ENCODE results near the gene OPHN1. TPM values are rescaled to one million over a fixed set of nuclear protein-coding genes. Genes with fewer than 3 reads are reported as not detected.
A peak's percentile ranks its signal among the peaks of the same experiment; 100 is the strongest.
"Not testable (repeated sequence)": the region's sequence is repeated elsewhere in the genome, so short reads cannot be mapped to it uniquely, and the experiment has no call there.

OPHN1 gene
- total and polyA plus RNA-seq, 2 donors = 4.3 to 19.6 TPM

DNA sequence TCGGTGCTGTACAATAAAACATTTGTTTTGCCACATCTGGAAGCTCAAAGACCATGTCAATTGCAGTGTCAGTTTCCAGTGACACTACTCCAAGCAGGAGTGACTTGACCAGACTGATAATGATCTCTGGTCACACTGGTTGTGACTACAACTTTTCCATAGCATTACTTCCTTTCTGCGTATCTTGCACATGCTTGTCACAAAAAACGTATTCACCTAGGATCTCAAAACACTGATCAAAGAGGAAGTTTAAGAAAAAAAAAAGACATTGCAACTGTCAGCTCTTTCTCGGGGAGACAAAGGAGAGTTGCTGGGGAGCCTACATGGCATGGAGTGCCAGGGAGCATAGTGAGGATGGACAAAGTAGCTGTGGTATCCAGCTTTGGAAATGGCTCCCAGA, 60.6 kb downstream of the OPHN1 start:
- Histone ChIP-seq H3K4me1 (ENCODE audit: insufficient read depth) (no peaks in the 10 kb centered on the region), H3K36me3 (ENCODE audit: insufficient read depth) (no peaks in the 10 kb centered on the region), H3K4me3 (ENCODE audit: low read depth, low read length) (no peak overlapping the region), H3K27ac (ENCODE audit: low read depth) (no peak overlapping the region)
- DNase-seq (ENCODE audit: extremely low spot score) = no peak
- 69% methylated on average over 4 of the region's 4 CpGs for WGBS

DNA sequence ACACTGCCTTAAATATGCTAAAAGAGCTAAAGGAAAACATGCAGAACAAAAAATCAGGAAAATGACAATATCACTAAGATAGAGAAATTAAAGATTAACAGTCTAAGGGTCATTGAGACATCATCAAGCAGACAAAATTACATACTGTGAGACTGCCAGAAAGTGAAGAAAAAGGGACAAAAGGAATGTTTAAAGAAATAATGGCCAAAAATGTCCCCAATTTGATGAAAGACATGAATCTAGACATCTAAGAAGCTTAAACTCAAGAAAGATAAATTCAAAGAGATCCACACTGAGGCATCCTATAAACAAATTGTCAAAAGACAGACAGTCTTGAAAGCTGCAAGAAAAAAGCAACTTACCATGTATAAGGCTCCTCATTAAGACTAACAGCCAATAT, 63.7 kb downstream of the OPHN1 start:
- DNase-seq (ENCODE audit: extremely low spot score) = no peak

DNA sequence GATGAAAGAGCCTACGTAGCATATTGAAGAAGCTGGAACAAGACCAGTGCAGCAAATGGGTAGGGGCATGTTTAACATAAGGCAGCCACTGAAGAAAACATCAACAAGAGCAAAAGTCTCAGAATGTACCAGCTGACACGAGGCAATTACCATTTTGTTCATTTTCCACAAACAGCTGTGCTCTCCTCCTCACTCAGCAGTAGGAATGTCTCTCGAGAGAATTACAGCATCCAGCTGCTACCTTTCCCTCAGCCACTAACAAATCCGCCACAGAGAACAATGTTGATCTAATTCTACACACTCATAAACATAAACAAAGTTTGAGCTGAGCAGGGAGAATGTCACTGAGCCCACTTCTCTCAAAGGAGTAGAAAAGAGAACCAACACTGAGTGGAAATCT, 68.0 kb downstream of the OPHN1 start:
- Histone ChIP-seq H3K4me1 (ENCODE audit: insufficient read depth) (no peaks in the 10 kb centered on the region), H3K27ac (ENCODE audit: low read depth) (no peak overlapping the region), H3K36me3 (ENCODE audit: insufficient read depth) (no peaks in the 10 kb centered on the region), H3K4me3 (ENCODE audit: low read depth, low read length) (no peak overlapping the region)
- no peak for DNase-seq (ENCODE audit: extremely low spot score)
- 57% methylated on average over 4 of the region's 4 CpGs for WGBS

More for the DNA sequence above, 63.7 kb downstream of the OPHN1 start:
- H3K4me3 ChIP-seq (ENCODE audit: low read depth, low read length) = no peak overlapping the region
- H3K36me3 ChIP-seq (ENCODE audit: insufficient read depth) = no peaks in the 10 kb centered on the region
- no peaks in the 10 kb centered on the region for H3K4me1 ChIP-seq (ENCODE audit: insufficient read depth)
- H3K27ac ChIP-seq (ENCODE audit: low read depth) = no peak overlapping the region

DNA sequence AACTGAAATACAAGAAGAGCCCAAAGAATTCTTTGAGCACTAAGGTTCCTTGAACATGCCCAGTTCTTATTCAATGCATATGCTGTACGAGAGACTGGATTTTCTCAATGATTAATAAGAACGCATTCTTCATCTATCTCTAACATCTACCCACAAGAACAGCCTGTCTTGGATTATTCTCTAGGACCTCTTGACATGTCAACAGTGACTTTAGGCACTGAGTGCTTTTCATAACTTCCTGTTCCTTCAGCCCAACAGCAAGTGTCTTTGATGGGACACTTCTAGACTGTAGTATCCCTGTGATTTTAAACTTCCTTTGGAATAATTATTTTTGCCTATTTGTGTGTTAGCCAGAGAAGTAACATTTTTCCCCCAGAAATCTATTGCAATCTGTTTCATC, 69.3 kb downstream of the OPHN1 start:
- WGBS = 80% methylated on average over 2 of the region's 2 CpGs
- Histone ChIP-seq H3K27ac (ENCODE audit: low read depth) (no peak overlapping the region), H3K4me3 (ENCODE audit: low read depth, low read length) (no peak overlapping the region)

DNA sequence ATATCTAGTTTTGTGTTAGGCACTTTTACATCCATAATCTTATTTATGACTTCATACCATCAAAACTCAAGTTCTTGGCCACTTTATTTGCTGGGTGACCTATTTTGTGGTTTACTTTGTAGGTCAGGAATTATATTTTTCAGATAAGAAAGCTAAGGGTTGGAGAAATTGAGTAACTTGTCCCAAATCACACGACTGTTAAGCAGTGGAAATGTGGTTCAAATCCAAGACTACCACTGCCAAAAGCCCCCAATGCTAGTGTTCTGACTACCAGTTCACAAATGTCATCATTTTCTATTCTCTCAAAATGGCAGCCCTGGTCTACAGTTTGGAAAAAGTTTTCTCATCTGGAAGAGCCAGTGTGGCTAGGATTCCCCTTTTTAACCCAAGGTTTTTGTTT, 74.6 kb downstream of the OPHN1 start:
- Histone ChIP-seq H3K36me3 (ENCODE audit: insufficient read depth) (no peaks in the 10 kb centered on the region), H3K4me1 (ENCODE audit: insufficient read depth) (no peaks in the 10 kb centered on the region), H3K4me3 (ENCODE audit: low read depth, low read length) (no peak overlapping the region), H3K27ac (ENCODE audit: low read depth) (no peak overlapping the region)
- no peak for DNase-seq (ENCODE audit: extremely low spot score)
- 44% methylated on average over 1 of the region's 1 CpG for WGBS

More for the DNA sequence above, 69.3 kb downstream of the OPHN1 start:
- DNase-seq (ENCODE audit: extremely low spot score) = no peak
- H3K36me3 ChIP-seq (ENCODE audit: insufficient read depth) = no peaks in the 10 kb centered on the region
- no peaks in the 10 kb centered on the region for H3K4me1 ChIP-seq (ENCODE audit: insufficient read depth)

DNA sequence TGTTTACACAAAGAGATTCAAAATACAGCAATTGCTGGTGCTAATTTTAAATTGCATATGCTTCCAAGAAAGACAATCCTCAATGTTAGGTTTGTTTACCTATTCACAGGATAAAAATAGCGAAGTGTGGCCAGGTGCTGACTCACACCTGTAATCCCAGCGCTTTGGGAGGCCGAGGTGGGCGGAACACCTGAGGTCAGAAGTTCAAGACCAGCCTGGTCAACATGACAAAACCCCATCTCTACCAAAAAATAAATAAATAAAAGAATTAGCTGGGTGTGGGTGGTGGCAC, 77.7 kb downstream of the OPHN1 start:
- DNase-seq (ENCODE audit: extremely low spot score) = no peak
- no peaks in the 10 kb centered on the region for H3K4me1 ChIP-seq (ENCODE audit: insufficient read depth)
- no peak overlapping the region for H3K4me3 ChIP-seq (ENCODE audit: low read depth, low read length)
- WGBS = 47% methylated on average over 4 of the region's 4 CpGs
- H3K27ac ChIP-seq (ENCODE audit: low read depth) = no peak overlapping the region
- H3K36me3 ChIP-seq (ENCODE audit: insufficient read depth) = no peaks in the 10 kb centered on the region

DNA sequence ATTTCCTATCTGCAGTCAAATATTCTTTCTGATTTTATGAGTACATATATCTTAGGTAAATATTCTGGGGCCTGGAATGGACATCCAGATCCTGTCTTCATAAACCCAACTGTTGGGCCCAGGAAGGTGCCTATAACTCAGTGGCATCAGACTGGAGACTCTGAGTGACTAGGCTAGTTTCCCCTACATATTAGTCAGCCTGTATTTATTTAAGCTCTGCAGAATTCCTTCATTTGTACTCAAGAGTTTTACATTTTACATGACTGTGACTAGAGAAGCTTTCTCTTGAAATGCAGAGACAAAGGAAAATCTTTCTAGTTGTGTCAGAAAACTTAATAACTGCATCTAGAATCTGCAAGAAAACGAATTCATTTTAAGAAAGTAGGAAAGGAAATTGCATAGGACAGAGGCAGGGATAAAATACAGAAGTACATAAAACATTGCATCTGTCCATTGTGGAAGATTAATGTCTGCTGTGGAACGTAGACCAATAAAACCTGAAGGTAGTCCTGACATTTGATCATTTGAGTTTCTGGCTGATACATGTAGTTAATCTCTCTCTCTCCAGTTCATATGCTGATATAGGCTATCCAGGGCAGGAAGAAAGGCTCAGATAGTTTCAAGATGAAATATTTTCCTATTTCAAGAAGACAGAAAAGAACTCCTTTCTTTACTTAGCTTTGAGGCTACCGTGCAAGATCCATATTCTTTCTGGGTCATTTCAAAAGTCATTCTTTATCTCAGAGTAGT, 78.2 kb downstream of the OPHN1 start:
- DNase-seq (ENCODE audit: extremely low spot score) = no peak
- Histone ChIP-seq H3K4me3 (ENCODE audit: low read depth, low read length) (no peak overlapping the region), H3K27ac (ENCODE audit: low read depth) (no peak overlapping the region), H3K36me3 (ENCODE audit: insufficient read depth) (no peaks in the 10 kb centered on the region), H3K4me1 (ENCODE audit: insufficient read depth) (no peaks in the 10 kb centered on the region)
- WGBS = 34% methylated on average over 3 of the region's 3 CpGs

DNA sequence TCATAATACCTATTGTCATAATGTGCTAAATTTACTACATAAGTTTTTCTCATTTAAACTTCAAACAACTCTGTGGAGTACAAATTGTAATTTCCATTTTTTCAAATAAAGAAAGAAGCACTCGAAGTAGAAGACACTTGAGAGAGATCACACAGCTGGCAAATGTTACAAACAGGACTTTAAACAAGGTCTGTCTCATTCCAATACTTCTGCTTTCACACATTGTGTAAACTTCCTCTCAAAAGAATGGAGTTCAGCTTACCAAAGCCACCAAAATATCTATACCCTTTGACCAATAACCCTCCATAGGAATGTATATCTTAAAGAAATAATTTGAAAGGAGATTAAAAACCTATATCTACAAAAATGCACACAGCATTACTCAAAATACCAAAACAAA, 88.3 kb downstream of the OPHN1 start:
- Histone ChIP-seq H3K36me3 (ENCODE audit: insufficient read depth) (no peaks in the 10 kb centered on the region), H3K4me3 (ENCODE audit: low read depth, low read length) (no peak overlapping the region), H3K27ac (ENCODE audit: low read depth) (no peak overlapping the region), H3K4me1 (ENCODE audit: insufficient read depth) (no peaks in the 10 kb centered on the region)
- WGBS = 19% methylated on average over 1 of the region's 1 CpG
- DNase-seq (ENCODE audit: extremely low spot score) = no peak

DNA sequence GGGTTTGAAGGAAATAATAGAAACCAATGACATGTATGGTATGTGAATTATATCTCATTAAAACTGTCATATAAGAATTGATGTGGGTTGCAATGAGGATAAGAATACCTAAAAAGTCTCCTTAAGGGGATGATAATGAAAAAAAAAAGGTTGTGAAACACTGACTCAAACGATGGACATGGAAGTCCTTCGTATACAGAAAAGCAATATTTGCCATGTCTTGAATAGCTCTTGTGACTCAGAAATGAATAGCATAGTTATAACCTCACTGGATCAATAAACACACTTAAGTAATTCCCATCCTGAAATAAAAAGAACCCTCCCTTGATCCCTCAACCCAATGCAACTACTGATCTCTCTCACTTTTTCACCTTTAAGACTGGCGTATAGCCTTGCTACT, 89.7 kb downstream of the OPHN1 start:
- 86% methylated on average over 3 of the region's 3 CpGs for WGBS
- no peak overlapping the region for H3K4me3 ChIP-seq (ENCODE audit: low read depth, low read length)
- H3K4me1 ChIP-seq (ENCODE audit: insufficient read depth) = no peaks in the 10 kb centered on the region
- DNase-seq (ENCODE audit: extremely low spot score) = no peak
- H3K36me3 ChIP-seq (ENCODE audit: insufficient read depth) = no peaks in the 10 kb centered on the region
- H3K27ac ChIP-seq (ENCODE audit: low read depth) = no peak overlapping the region

DNA sequence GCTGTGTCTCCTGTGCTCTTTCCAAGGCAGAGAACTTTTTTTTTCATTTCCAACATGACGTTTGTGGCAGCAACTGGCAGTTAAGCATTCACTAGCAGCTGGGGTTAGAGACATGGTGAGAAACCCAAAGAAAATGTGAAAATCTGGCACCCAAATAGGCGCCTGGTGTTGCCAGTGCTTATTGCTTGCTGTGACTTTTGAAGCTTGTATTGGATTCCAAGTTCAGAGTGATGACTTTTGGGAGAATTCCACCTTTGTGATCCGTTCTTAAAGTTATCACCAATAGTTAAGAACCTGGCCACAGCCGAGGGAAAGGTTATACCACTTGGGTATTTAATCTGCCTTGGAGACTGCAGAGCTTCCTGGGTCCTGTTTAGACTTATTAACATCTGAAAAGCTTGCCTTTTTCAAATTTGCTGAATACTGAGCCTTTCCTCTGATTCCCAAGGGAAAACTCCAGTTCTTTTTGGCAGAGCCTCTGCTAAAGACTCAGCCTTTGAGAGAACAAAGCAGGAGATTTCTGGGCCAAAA, 101.0 kb downstream of the OPHN1 start:
- WGBS = 43% methylated on average over 4 of the region's 4 CpGs
- DNase-seq (ENCODE audit: extremely low spot score) = peak; percentile 2
- H3K4me3 ChIP-seq (ENCODE audit: low read depth, low read length) = no peak overlapping the region
- H3K36me3 ChIP-seq (ENCODE audit: insufficient read depth) = no peaks in the 10 kb centered on the region
- H3K27ac ChIP-seq (ENCODE audit: low read depth) = no peak overlapping the region
- H3K4me1 ChIP-seq (ENCODE audit: insufficient read depth) = no peaks in the 10 kb centered on the region

DNA sequence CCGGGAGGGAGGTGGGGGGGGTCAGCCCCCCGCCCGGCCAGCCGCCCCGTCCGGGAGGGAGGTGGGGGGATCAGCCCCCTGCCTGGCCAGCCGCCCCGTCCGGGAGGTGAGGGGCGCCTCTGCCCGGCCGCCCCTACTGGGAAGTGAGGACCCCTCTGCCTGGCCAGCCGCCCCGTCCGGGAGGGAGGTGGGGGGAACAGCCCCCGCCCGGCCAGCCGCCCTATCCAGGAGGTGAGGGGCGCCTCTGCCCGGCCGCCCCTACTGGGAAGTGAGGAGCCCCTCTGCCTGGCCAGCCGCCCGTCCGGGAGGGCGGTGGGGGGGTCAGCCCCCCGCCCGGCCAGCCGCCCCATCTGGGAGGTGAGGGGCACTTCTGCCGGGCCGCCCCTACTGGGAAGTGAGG, 106.5 kb downstream of the OPHN1 start:
- 95% methylated on average over 6 of the region's 30 CpGs for WGBS
- H3K4me1 ChIP-seq (ENCODE audit: insufficient read depth); H3K27ac ChIP-seq (ENCODE audit: low read depth); H3K36me3 ChIP-seq (ENCODE audit: insufficient read depth); H3K4me3 ChIP-seq (ENCODE audit: low read depth, low read length); DNase-seq (ENCODE audit: extremely low spot score): not testable (repeated sequence)

DNA sequence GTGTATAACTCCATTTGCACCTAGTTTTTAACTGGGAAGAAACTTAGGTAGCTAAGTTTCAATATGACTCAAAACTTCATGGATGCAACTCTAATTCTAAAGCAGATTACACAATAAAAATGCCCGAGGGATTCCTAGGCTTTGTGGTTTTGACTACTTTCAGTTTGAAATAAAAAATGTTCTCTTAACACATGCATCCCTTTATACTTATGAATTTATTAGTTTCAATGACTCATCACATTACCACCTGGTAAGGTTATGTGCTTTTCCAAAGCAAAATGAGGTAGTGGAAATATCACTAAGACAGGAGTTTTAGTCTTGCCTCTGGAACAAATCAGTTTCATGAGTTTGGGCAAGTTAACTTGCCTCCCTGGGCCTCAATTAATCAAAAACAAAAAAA, 125.5 kb downstream of the OPHN1 start:
- H3K4me3 ChIP-seq (ENCODE audit: low read depth, low read length) = no peak overlapping the region
- DNase-seq (ENCODE audit: extremely low spot score) = no peak
- no peaks in the 10 kb centered on the region for H3K36me3 ChIP-seq (ENCODE audit: insufficient read depth)
- H3K27ac ChIP-seq (ENCODE audit: low read depth) = no peak overlapping the region
- H3K4me1 ChIP-seq (ENCODE audit: insufficient read depth) = no peaks in the 10 kb centered on the region
- WGBS = 31% methylated on average over 1 of the region's 1 CpG

DNA sequence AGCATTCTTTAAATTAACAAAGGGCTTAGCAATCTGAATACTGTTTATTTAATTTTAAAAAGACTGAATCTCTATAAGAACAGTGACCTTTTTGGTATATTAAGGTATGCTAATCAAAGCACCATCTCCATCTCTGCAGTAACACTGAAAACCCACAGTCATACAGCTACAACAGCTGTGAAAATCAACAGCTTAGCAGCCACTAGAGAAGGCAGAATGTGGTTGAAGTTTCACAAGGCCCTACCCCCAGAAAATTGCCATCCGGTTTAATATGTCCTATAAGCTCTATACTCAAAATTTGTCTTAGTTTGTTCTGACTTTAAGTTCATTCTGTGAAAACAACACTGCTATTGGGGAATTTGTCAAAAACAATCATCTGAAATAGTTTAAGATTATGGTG, 128.7 kb downstream of the OPHN1 start:
- Histone ChIP-seq H3K4me3 (ENCODE audit: low read depth, low read length) (no peak overlapping the region), H3K27ac (ENCODE audit: low read depth) (no peak overlapping the region), H3K36me3 (ENCODE audit: insufficient read depth) (no peaks in the 10 kb centered on the region), H3K4me1 (ENCODE audit: insufficient read depth) (no peaks in the 10 kb centered on the region)
- 93% methylated on average over 1 of the region's 1 CpG for WGBS
- DNase-seq (ENCODE audit: extremely low spot score) = no peak

DNA sequence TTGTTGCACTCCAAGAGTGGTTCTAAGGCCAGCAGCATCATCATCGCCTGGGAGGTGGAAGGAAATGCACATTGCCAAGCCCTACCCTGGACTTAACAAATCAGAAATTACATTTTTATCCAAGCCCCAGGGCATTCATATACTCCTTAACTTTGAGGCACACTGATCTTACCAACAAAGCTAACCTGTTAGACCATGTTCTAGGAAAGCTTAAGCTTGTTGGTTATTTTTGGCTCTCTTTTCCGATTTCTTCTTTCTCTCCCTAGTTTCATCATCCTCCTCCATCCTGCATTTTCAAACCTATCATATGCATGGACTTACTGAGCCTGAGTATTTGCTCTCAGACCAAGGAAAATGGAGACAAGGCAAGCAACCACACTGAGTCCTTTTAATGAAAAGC, 133.4 kb downstream of the OPHN1 start:
- WGBS = 86% methylated on average over 2 of the region's 2 CpGs
- H3K36me3 ChIP-seq (ENCODE audit: insufficient read depth) = no peaks in the 10 kb centered on the region
- H3K4me3 ChIP-seq (ENCODE audit: low read depth, low read length) = no peak overlapping the region
- H3K4me1 ChIP-seq (ENCODE audit: insufficient read depth) = no peaks in the 10 kb centered on the region
- DNase-seq (ENCODE audit: extremely low spot score) = no peak
- no peak overlapping the region for H3K27ac ChIP-seq (ENCODE audit: low read depth)

DNA sequence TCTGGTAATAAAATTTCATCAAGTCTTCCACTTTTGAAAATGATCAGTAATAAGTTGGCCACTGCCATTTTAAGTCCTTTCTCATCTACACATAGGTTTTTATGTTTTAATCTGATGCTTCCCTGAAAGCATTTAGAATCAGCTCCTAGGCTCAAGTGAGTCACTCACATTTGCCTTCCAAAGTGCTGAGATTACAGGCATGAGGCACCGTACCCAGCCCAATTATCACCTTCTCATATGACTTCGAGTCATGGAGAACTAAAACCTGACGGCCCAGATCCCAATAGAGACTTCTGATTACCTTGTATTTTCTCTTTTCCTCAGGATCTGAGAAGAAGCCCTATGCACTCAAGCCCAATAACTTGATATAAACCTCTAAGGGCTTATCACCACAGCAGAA, 140.8 kb downstream of the OPHN1 start:
- no peak for DNase-seq (ENCODE audit: extremely low spot score)
- Histone ChIP-seq H3K4me1 (ENCODE audit: insufficient read depth) (no peaks in the 10 kb centered on the region), H3K4me3 (ENCODE audit: low read depth, low read length) (no peak overlapping the region), H3K27ac (ENCODE audit: low read depth) (no peak overlapping the region), H3K36me3 (ENCODE audit: insufficient read depth) (no peaks in the 10 kb centered on the region)
- 79% methylated on average over 3 of the region's 3 CpGs for WGBS
